EH (cell line): Measurements from ENCODE around the gene WT1.
A peak's percentile ranks its signal among the peaks of the same experiment; 100 is the strongest.

Source experiments
- DNase-seq: peaks from one replicate; pipeline ENCODE4 v3.0.0-alpha.2; 2015; ENCODE audit warnings: low read depth

The WT1 gene

GRCh38 chr11:32421992-32422391 is 13.3 kb downstream of the WT1 start:
- no peak for DNase-seq

- DNase-seq: peak; percentile 6
Measured at GRCh38 chr11:32420937-32421901, 14.1 kb downstream of the WT1 start.

- DNase-seq: no peak
Measured at GRCh38 chr11:32420139-32420538, 15.2 kb downstream of the WT1 start.

- DNase-seq: no peak
Measured at GRCh38 chr11:32418836-32419235, 16.5 kb downstream of the WT1 start.

GRCh38 chr11:32417806-32418205 is 17.5 kb downstream of the WT1 start:
- no peak for DNase-seq

- no peak for DNase-seq
Measured at GRCh38 chr11:32416301-32416700, 19.0 kb downstream of the WT1 start.

- no peak for DNase-seq
Measured at GRCh38 chr11:32414925-32415324, 20.4 kb downstream of the WT1 start.

GRCh38 chr11:32411942-32412615 is 23.3 kb downstream of the WT1 start:
- DNase-seq: no peak

- DNase-seq: no peak
Measured at GRCh38 chr11:32405592-32405991, 29.7 kb downstream of the WT1 start.

GRCh38 chr11:32402836-32403235 is 32.5 kb downstream of the WT1 start:
- no peak for DNase-seq

- no peak for DNase-seq
Measured at GRCh38 chr11:32400670-32401369, 34.5 kb downstream of the WT1 start.

- peak; percentile 2 for DNase-seq
Measured at GRCh38 chr11:32400196-32400595, 35.1 kb downstream of the WT1 start.

GRCh38 chr11:32396991-32397390 is 38.3 kb downstream of the WT1 start:
- DNase-seq: peak; percentile 15

GRCh38 chr11:32396331-32396730 is 39.0 kb downstream of the WT1 start:
- no peak for DNase-seq

- DNase-seq: no peak
Measured at GRCh38 chr11:32395127-32395526, 40.2 kb downstream of the WT1 start.

GRCh38 chr11:32392840-32393239 is 42.5 kb downstream of the WT1 start:
- no peak for DNase-seq

- peak; percentile 13 for DNase-seq
Measured at GRCh38 chr11:32391956-32392553, 43.3 kb downstream of the WT1 start.

GRCh38 chr11:32391479-32391878 is 43.9 kb downstream of the WT1 start:
- no peak for DNase-seq

- DNase-seq: no peak
Measured at GRCh38 chr11:32390712-32391111, 44.6 kb downstream of the WT1 start.

- no peak for DNase-seq
Measured at GRCh38 chr11:32388871-32389770, 46.2 kb downstream of the WT1 start.

GRCh38 chr11:32388365-32388764 is 47.0 kb downstream of the WT1 start:
- no peak for DNase-seq
